ENCODE results near the gene GRHL1. TPM values are rescaled to one million over a fixed set of nuclear protein-coding genes. Genes with fewer than 3 reads are reported as not detected.

The GRHL1 gene
- total RNA-seq, 1 experiment from 2014 or later: 10.3 TPM

GRCh38 chr2:9982248-9982647 is 30.8 kb downstream of the GRHL1 start:
- BruUV-seq (replicated peaks): no TSS peak
- Histone ChIP-seq H3K36me3 (ENCODE audit: low read depth, low read length) (no peaks in the 10 kb centered on the region), H3K4me2 (ENCODE audit: low read length) (no peak overlapping the region), H3K9ac (ENCODE audit: low read length) (no peak overlapping the region), H3K9me2 (replicated peaks; ENCODE audit: low read length) (no peaks in the 10 kb centered on the region), H3K9me3 (ENCODE audit: low read length) (no peaks in the 10 kb centered on the region), H4K20me1 (ENCODE audit: low read length) (no peaks in the 10 kb centered on the region), H2AFZ (ENCODE audit: low read length) (no peak overlapping the region), H3F3A (ENCODE audit: low read length, unreplicated experiment) (no peaks in the 10 kb centered on the region), H3K79me2 (ENCODE audit: low read length) (no peaks in the 10 kb centered on the region), H3K27me3 (ENCODE audit: low read length) (no peaks in the 10 kb centered on the region), H3K4me1 (ENCODE audit: insufficient read depth, low read length) (0 out of 2 replicates have a peak, but pooled peaks cover 3% of the 10 kb centered on the region), H3K27ac (ENCODE audit: low read length) (no peak overlapping the region), H3K4me3 (ENCODE audit: low read length) (no peak overlapping the region)
- intact Hi-C loops (cut with micrococcal nuclease): no loop called here
- ATAC-seq (no peak), DNase-seq (no peak)
- ChIA-PET CTCF (no interaction called here), POLR2A (ENCODE audit: unreplicated experiment) (no interaction called here)
- TF ChIP-seq EZH2phosphoT487 (IDR thresholded peaks at IDR 0.05; ENCODE audit: borderline replicate concordance, low read length): no peak

DNA sequence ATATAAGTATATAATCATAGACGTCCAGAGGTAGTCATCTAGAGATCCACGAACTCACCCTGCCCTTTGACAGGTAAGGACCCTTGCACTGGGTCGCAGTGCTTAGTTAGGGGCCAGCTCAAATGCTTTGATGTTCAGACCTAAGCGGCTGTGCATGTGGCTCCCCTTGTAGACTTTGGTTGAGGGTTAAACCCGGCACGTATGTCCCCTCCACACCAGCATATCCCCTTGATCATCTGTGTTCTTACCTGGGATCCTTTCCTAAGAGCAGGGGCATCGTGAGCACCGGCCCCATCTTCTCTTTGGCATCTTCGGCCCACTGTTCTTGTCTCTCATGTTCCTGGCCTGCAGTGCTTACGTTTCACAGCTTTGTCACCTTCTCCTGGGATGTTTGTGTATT is 31.4 kb downstream of the GRHL1 start:
- ATAC-seq: no peak
- Histone ChIP-seq H2AFZ (ENCODE audit: low read length) (no peak overlapping the region), H3K79me2 (ENCODE audit: low read length) (no peaks in the 10 kb centered on the region), H3K27ac (ENCODE audit: low read length) (no peak overlapping the region), H3K9me2 (replicated peaks; ENCODE audit: low read length) (no peaks in the 10 kb centered on the region), H3F3A (ENCODE audit: low read length, unreplicated experiment) (no peaks in the 10 kb centered on the region), H3K36me3 (ENCODE audit: low read depth, low read length) (no peaks in the 10 kb centered on the region), H3K4me3 (ENCODE audit: low read length) (no peak overlapping the region), H3K9ac (ENCODE audit: low read length) (no peak overlapping the region), H3K27me3 (ENCODE audit: low read length) (no peaks in the 10 kb centered on the region), H3K4me1 (ENCODE audit: insufficient read depth, low read length) (0 out of 2 replicates have a peak, but pooled peaks cover 3% of the 10 kb centered on the region), H3K9me3 (ENCODE audit: low read length) (no peaks in the 10 kb centered on the region), H4K20me1 (ENCODE audit: low read length) (no peaks in the 10 kb centered on the region), H3K4me2 (ENCODE audit: low read length) (no peak overlapping the region)
- no TSS peak for BruUV-seq (replicated peaks)
- TF ChIP-seq EZH2phosphoT487 (IDR thresholded peaks at IDR 0.05; ENCODE audit: borderline replicate concordance, low read length): no peak
- no peak for TF ChIP-seq EZH2 (IDR thresholded peaks at IDR 0.05; ENCODE audit: low read length, unreplicated experiment)
- TF ChIP-seq, protein P1, sequence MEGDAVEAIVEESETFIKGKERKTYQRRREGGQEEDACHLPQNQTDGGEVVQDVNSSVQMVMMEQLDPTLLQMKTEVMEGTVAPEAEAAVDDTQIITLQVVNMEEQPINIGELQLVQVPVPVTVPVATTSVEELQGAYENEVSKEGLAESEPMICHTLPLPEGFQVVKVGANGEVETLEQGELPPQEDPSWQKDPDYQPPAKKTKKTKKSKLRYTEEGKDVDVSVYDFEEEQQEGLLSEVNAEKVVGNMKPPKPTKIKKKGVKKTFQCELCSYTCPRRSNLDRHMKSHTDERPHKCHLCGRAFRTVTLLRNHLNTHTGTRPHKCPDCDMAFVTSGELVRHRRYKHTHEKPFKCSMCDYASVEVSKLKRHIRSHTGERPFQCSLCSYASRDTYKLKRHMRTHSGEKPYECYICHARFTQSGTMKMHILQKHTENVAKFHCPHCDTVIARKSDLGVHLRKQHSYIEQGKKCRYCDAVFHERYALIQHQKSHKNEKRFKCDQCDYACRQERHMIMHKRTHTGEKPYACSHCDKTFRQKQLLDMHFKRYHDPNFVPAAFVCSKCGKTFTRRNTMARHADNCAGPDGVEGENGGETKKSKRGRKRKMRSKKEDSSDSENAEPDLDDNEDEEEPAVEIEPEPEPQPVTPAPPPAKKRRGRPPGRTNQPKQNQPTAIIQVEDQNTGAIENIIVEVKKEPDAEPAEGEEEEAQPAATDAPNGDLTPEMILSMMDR (conservative IDR thresholded peaks at IDR 0.05; ENCODE audit: low read depth, low read length): no peak
- intact Hi-C loops (cut with micrococcal nuclease): no loop called here
- CTCF ChIA-PET: interaction anchor here (0.7 to 1.7 kb wide), 2 partner anchors 11 to 40 kb away, joined by 3 to 11 read pairs; no protein-coding TSS in a partner anchor
- POLR2A ChIA-PET (ENCODE audit: unreplicated experiment): no interaction called here
- no peak for DNase-seq

DNA sequence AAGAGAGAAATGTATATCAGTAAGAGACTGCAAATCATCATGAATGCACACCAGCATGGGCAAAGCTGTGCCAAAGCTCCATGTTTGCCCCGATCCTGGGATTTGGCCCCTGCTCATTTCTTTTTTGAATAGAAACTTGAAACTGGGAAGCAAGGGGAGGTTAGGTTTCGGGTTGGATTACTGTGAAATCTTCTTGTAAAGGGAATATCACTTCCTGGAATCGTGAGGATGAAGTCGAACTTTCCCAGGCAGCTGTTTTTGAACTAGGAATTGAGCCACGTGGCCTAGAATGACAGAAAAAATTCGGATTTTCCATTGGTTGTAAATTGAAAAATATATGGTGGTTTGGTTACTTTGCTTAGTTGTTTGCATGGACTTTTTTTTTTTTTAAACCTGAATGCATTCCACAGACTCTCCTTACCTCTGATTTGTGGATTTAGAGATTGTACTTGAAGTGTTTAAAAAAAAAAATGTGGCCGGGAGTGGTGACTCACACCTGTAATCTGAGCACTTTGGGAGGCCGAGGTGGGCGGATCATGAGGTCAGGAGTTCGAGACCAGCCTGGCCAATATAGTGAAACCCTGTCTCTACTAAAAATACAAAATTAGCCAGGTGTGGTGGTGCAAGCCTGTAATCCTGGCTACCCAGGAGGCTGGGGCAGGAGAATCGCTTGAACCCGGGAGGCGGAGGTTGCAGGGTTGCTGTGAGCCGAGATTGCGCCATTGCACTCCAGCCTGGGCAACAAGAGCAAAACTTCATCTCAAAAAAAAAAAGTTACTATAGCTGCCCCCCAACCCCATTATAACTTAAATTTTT is 32.1 kb downstream of the GRHL1 start:
- H3K9me3 ChIP-seq (ENCODE audit: low read length): no peaks in the 10 kb centered on the region
- H3K4me2 ChIP-seq (ENCODE audit: low read length): no peak overlapping the region
- no peak overlapping the region for H3K9ac ChIP-seq (ENCODE audit: low read length)
- H3K79me2 ChIP-seq (ENCODE audit: low read length): no peaks in the 10 kb centered on the region
- 0 out of 2 replicates have a peak, but pooled peaks cover 3% of the 10 kb centered on the region for H3K4me1 ChIP-seq (ENCODE audit: insufficient read depth, low read length)
- peak; percentile 25 for DNase-seq
- POLR2A ChIA-PET (ENCODE audit: unreplicated experiment): interaction anchor here (0.6 kb wide), 1 partner anchor 114 kb away, joined by 3 read pairs; no protein-coding TSS in a partner anchor
- CTCF ChIA-PET: interaction anchor here (0.5 to 1.7 kb wide), 15 partner anchors 8 to 348 kb away, joined by 3 to 11 read pairs (median 5); partner anchors contain the start of gene KLF11
- no peak overlapping the region for H2AFZ ChIP-seq (ENCODE audit: low read length)
- ATAC-seq: no peak
- H3K9me2 ChIP-seq (replicated peaks; ENCODE audit: low read length): no peaks in the 10 kb centered on the region
- intact Hi-C loops (cut with micrococcal nuclease): loop anchor here (1.0 to 2.0 kb wide), 2 partner anchors 45 to 65 kb away; no protein-coding TSS in a partner anchor
- no peaks in the 10 kb centered on the region for H3F3A ChIP-seq (ENCODE audit: low read length, unreplicated experiment)
- no peak overlapping the region for H3K27ac ChIP-seq (ENCODE audit: low read length)
- no peaks in the 10 kb centered on the region for H3K27me3 ChIP-seq (ENCODE audit: low read length)
- no TSS peak for BruUV-seq (replicated peaks)
- TF ChIP-seq, protein P1 (conservative IDR thresholded peaks at IDR 0.05; ENCODE audit: low read depth, low read length): no peak
- H3K4me3 ChIP-seq (ENCODE audit: low read length): no peak overlapping the region
- no peaks in the 10 kb centered on the region for H4K20me1 ChIP-seq (ENCODE audit: low read length)
- no peaks in the 10 kb centered on the region for H3K36me3 ChIP-seq (ENCODE audit: low read depth, low read length)

Measured in PC-3 (cell line).